GM12875 (cell line): ENCODE measurements around the gene LGALS9.

Source experiments
- H3K4me3 ChIP-seq: one replicate; pipeline ENCODE4 v1.5.1; 2011; ENCODE audit warnings: low read depth, low read length, control low read depth
- TF ChIP-seq, protein P1 (sequence below): IDR thresholded peaks from 2 replicates; pipeline ENCODE4 v1.5.1; 2011; ENCODE audit warnings: low read depth, mild to moderate bottlenecking, control low read depth, inconsistent platforms, low read length, moderate library complexity, borderline replicate concordance; ENCODE audit not compliant: insufficient read depth

LGALS9 gene

GRCh38 chr17:27597783-27598320 is 33.1 kb upstream of the LGALS9 start:
- no peak overlapping the region for H3K4me3 ChIP-seq
- TF ChIP-seq, protein P1, sequence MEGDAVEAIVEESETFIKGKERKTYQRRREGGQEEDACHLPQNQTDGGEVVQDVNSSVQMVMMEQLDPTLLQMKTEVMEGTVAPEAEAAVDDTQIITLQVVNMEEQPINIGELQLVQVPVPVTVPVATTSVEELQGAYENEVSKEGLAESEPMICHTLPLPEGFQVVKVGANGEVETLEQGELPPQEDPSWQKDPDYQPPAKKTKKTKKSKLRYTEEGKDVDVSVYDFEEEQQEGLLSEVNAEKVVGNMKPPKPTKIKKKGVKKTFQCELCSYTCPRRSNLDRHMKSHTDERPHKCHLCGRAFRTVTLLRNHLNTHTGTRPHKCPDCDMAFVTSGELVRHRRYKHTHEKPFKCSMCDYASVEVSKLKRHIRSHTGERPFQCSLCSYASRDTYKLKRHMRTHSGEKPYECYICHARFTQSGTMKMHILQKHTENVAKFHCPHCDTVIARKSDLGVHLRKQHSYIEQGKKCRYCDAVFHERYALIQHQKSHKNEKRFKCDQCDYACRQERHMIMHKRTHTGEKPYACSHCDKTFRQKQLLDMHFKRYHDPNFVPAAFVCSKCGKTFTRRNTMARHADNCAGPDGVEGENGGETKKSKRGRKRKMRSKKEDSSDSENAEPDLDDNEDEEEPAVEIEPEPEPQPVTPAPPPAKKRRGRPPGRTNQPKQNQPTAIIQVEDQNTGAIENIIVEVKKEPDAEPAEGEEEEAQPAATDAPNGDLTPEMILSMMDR, result no peak

- H3K4me3 ChIP-seq, result no peak overlapping the region
Measured at GRCh38 chr17:27598337-27599050, 32.5 kb upstream of the LGALS9 start.

GRCh38 chr17:27600471-27600870 is 30.5 kb upstream of the LGALS9 start:
- H3K4me3 ChIP-seq, result no peak overlapping the region
- TF ChIP-seq, protein P1, result no peak

More at GRCh38 chr17:27598337-27599050, 32.5 kb upstream of the LGALS9 start:
- TF ChIP-seq, protein P1, result no peak

GRCh38 chr17:27601069-27601974 is 29.7 kb upstream of the LGALS9 start:
- TF ChIP-seq, protein P1, result peak; percentile 82
- H3K4me3 ChIP-seq, result no peak overlapping the region

- H3K4me3 ChIP-seq, result no peak overlapping the region
- TF ChIP-seq, protein P1, result no peak
Measured at GRCh38 chr17:27601975-27602302, 29.0 kb upstream of the LGALS9 start.

DNA sequence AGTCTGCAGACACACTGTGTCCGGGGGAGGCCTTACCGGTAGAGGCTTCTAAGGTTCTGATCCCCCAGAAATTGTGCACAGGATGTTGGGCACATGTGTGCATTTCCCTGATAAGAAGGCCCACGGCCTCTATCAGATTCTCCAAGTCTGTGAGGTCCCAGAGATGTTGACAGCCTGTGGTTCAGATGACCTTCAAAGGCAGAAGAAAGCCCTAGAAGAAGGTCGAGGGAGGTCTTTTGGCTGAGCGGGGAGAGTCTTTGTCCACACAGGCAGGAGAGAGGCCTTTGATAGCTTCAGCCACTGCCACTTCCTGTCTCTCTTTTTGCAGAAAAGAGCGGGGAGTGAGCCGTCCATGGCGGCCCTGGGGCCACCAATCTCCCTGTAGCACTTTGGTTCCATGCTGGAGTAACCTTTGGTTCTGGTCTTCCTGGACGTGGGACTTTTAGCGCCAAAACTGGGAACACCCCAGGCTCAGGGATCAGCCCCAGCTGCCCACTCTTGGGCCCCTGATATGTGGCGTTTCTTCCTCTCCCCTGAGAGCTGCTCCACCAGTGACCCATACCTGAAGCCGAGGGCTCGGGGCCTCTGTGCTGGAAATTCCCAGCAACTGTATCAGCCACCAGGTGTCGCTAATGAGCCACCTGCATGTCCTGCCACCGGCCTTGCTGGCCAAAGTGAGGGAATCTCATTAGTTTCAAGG is 28.1 kb upstream of the LGALS9 start:
- TF ChIP-seq, protein P1, result peak; percentile 94
- no peak overlapping the region for H3K4me3 ChIP-seq
